T-helper 2 cell treated with Interferon-gamma antibody and Interleukin-4, amounts not matched to agents 100 ng/mL and 5 ng/mL, for 36 hours (primary cell): Measurements from ENCODE around the gene INPP5A. TPM values are rescaled to one million over a fixed set of nuclear protein-coding genes. Genes with fewer than 3 reads are reported as not detected.

Experiments
- intact Hi-C: fragments of 100-400 bp; cut with micrococcal nuclease; formaldehyde crosslinking; loops from one replicate; pipeline ENCODE4 v1.15.1; 2023
- total RNA-seq: library from RNA; stranded (reverse); gene quantifications from 2 replicates; pipeline ENCODE4 v1.2.3, GENCODE V29; 2022

The INPP5A gene
- total RNA-seq, 1 donor from 2014 or later, result 11.6 TPM

GRCh38 chr10:132652936-132653590 lies 115.5 kb downstream of the INPP5A start:
- intact Hi-C loops, result no loop called here

GRCh38 chr10:132653721-132654120 lies 116.1 kb downstream of the INPP5A start:
- intact Hi-C loops, result no loop called here

- intact Hi-C loops, result no loop called here
These were observed 116.6 kb downstream of the INPP5A start for GRCh38 chr10:132654121-132654571.

GRCh38 chr10:132654708-132655661 lies 117.4 kb downstream of the INPP5A start:
- intact Hi-C loops, result no loop called here

GRCh38 chr10:132655735-132656134 lies 118.1 kb downstream of the INPP5A start:
- intact Hi-C loops, result no loop called here

- intact Hi-C loops, result no loop called here
These were observed 118.9 kb downstream of the INPP5A start for GRCh38 chr10:132656283-132657126.

GRCh38 chr10:132657127-132657706 lies 119.6 kb downstream of the INPP5A start:
- intact Hi-C loops, result no loop called here

- intact Hi-C loops, result no loop called here
These were observed 120.2 kb downstream of the INPP5A start for GRCh38 chr10:132657748-132658147.

- intact Hi-C loops, result no loop called here
These were observed 121.1 kb downstream of the INPP5A start for GRCh38 chr10:132658546-132659205.

GRCh38 chr10:132659206-132660091 lies 121.9 kb downstream of the INPP5A start:
- intact Hi-C loops, result no loop called here

GRCh38 chr10:132660385-132660784 lies 122.8 kb downstream of the INPP5A start:
- intact Hi-C loops, result no loop called here

GRCh38 chr10:132662186-132662920 lies 124.8 kb downstream of the INPP5A start:
- intact Hi-C loops, result no loop called here

GRCh38 chr10:132663666-132664365 lies 126.2 kb downstream of the INPP5A start:
- intact Hi-C loops, result no loop called here

- intact Hi-C loops, result no loop called here
These were observed 126.8 kb downstream of the INPP5A start for GRCh38 chr10:132664407-132664806.

GRCh38 chr10:132664883-132665282 lies 127.3 kb downstream of the INPP5A start:
- intact Hi-C loops, result no loop called here

- intact Hi-C loops, result no loop called here
These were observed 128.5 kb downstream of the INPP5A start for GRCh38 chr10:132665946-132666704.

- intact Hi-C loops, result no loop called here
These were observed 129.2 kb downstream of the INPP5A start for GRCh38 chr10:132666705-132667341.
